H1 (cell line): ENCODE measurements around the gene GHRH. TPM values are rescaled to one million over a fixed set of nuclear protein-coding genes. Genes with fewer than 3 reads are reported as not detected.

Experiments used
- EGR1 ChIP-seq: IDR thresholded peaks from 2 replicates; pipeline ENCODE4 v1.6.1; 2011; ENCODE audit warnings: low read depth, low read length, borderline replicate concordance
- FOSL1 ChIP-seq: IDR thresholded peaks from 2 replicates; pipeline ENCODE4 v1.6.1; 2011; ENCODE audit warnings: mild to moderate bottlenecking, low read depth, low read length, moderate library complexity; ENCODE audit not compliant: insufficient read depth
- GTF2F1 ChIP-seq: IDR thresholded peaks from 2 replicates; pipeline ENCODE4 v1.6.1; 2012; ENCODE audit warnings: low read depth, low read length, improper control_type of control experiment, borderline replicate concordance
- HDAC2 ChIP-seq, 2 experiments: fragments of 300-600 bp in 1 of 2; sonication (generic) in 1 of 2; IDR thresholded peaks; 2 replicates each; pipeline ENCODE4 v1.6.1; 2011 to 2012; ENCODE audit warnings: low read depth in 2 of 2, low read length in 2 of 2, mild to moderate bottlenecking in 2 of 2, moderate library complexity in 2 of 2, borderline replicate concordance in 1 of 2, inconsistent platforms in 1 of 2
- JUN ChIP-seq: IDR thresholded peaks from 2 replicates; pipeline ENCODE4 v1.6.1; 2011; ENCODE audit warnings: low read depth, mild to moderate bottlenecking, improper control_type of control experiment, low read length
- RBBP5 ChIP-seq: IDR thresholded peaks from 2 replicates; pipeline ENCODE4 v1.7.1; 2012; ENCODE audit warnings: low read depth, mild to moderate bottlenecking, inconsistent platforms, low read length, moderate library complexity, borderline replicate concordance
- polyA plus RNA-seq, 7 experiments: library from polyadenylated mRNA; depleted of rRNA in 3 of 7; stranded (reverse) in 5 of 7; unstranded in 2 of 7; fragments of >200 nt in 5 of 7; fragments of 200-250 nt in 2 of 7; gene quantifications; 1 replicate in 5 of 7; 2 replicates in 1 of 7; 4 replicates in 1 of 7; pipeline versions ENCODE4 v1.2.1 to v1.2.3, GENCODE V29; 2011 to 2013; ENCODE audit warnings: missing spikeins in 2 of 7, mixed read lengths in 2 of 7
- total RNA-seq: library from RNA; stranded (reverse); fragmentation: NEBNext Ultra II Directional; extraction: Animal tissue kit (Norgen Biotek cat#: 25700); gene quantifications from 2 replicates; pipeline ENCODE4 v1.2.1, GENCODE V29; 2021
- TF ChIP-seq, protein P1 (sequence below): IDR thresholded peaks from 2 replicates; pipeline ENCODE4 v1.6.1; 2012; ENCODE audit warnings: inconsistent platforms

Gene GHRH
- total and polyA plus RNA-seq, 2 of the 8 experiments (the other 6 are each of a cell fraction or from before 2014, with no cell fraction given) = not detected

DNA sequence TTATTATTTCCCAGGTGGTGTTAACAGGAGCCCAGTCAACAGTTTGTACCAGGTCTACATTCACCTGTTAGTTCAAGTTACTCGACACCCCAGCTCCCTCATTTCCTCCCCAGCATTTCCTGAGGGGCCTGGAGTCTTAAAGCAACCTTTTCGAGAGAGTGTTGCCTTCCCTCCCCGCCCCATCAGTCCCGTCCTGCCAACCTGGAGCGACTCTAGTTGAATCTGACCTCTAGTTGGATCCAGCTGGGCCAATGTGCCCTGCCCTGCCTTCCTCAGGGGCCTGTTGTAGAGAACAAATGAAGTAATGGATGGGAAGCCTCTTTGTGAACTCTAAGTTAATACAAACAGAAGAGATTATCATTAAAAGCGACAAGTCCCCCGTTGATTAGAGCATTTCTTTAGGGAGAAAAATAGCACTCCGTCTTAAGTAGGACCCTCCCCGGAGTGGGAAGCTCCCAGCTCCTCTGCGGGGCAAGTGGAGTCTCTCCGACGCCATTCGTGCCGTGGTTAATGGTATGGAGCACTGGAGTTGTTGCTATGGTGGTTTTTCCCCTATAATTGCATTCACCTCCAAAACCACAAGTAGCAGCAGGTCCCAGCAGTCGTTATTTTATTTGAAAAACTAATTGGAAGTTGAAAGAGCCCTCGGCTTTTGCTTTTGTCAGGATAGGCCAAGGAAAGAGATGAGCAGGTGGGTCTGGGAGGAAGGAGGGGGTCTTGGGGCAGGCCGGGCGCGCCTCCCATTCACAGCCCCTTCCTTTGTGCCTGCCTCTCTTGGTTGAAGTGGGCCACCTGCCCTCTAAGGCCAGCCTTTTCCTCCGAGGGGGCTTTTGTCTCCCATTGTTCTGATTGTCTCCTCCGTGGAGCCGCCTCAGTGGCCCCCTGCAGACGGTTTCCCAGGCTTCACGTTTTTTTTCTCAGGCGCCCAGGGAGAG lies 16.1 kb downstream of the GHRH start (continued):
- TF ChIP-seq EGR1 = no peak
- TF ChIP-seq FOSL1 = no peak
- TF ChIP-seq, protein P1, sequence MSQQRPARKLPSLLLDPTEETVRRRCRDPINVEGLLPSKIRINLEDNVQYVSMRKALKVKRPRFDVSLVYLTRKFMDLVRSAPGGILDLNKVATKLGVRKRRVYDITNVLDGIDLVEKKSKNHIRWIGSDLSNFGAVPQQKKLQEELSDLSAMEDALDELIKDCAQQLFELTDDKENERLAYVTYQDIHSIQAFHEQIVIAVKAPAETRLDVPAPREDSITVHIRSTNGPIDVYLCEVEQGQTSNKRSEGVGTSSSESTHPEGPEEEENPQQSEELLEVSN = peak; percentile 45; the same call in 1 of the 2 replicates
- no peak for TF ChIP-seq RBBP5
- no peak for TF ChIP-seq GTF2F1
- TF ChIP-seq JUN = no peak
- 0 out of 4 replicates have a peak, but pooled peaks of 1 of the 2 experiments have one; percentile 4 for TF ChIP-seq HDAC2 (IDR thresholded peaks at IDR 0.05; ENCODE audit: borderline replicate concordance in 1 of 2, low read depth in 2 of 2, low read length in 2 of 2)
